Transverse colon (tissue), 4 donors: ENCODE data around the gene NEK2. TPM values are rescaled to one million over a fixed set of nuclear protein-coding genes. Genes with fewer than 3 reads are reported as not detected.

Source experiments
- DNase-seq: peaks from one replicate; pipeline ENCODE4 v3.0.0-alpha.2; 2019
- H3K27ac ChIP-seq, 4 donors: fragments of 200-600 bp; sonication (generic); 2 replicates each; pipeline ENCODE4 v1.5.1; 2016 to 2018; ENCODE audit warnings: inconsistent platforms in 4 of 4
- H3K27me3 ChIP-seq: fragments of 200-600 bp; sonication (generic); 2 replicates; pipeline ENCODE4 v1.5.1; 2017; ENCODE audit warnings: inconsistent platforms
- H3K36me3 ChIP-seq, 4 donors: fragments of 200-600 bp; sonication (generic); 2 replicates each; pipeline ENCODE4 v1.5.1; 2017 to 2019; ENCODE audit warnings: inconsistent platforms in 4 of 4
- H3K4me1 ChIP-seq, 4 donors: fragments of 200-600 bp; sonication (generic); 2 replicates each; pipeline ENCODE4 v1.5.1; 2017 to 2020; ENCODE audit warnings: inconsistent platforms in 4 of 4
- H3K4me3 ChIP-seq, 4 donors: fragments of 200-600 bp; sonication (generic); 1 replicate in 1 of 4; 2 replicates in 3 of 4; pipeline versions ENCODE4 v1.5.1 to v1.6.1; 2017 to 2019; ENCODE audit warnings: inconsistent platforms in 4 of 4
- H3K9me3 ChIP-seq, 2 donors: fragments of 200-600 bp; sonication (generic); 2 replicates each; pipeline ENCODE4 v1.5.1; 2017 to 2019; ENCODE audit warnings: inconsistent platforms in 2 of 2
- CTCF ChIP-seq, 5 experiments: fragments of 200-600 bp in 3 of 5; fragments of 450-650 bp in 2 of 5; sonication (generic) in 3 of 5; IDR thresholded peaks; 1 replicate in 2 of 5; 2 replicates in 3 of 5; pipeline ENCODE4 v1.5.1; 2016 to 2017; ENCODE audit warnings: antibody characterized with exemption in 5 of 5, inconsistent platforms in 3 of 5, mild to moderate bottlenecking in 2 of 5, moderate library complexity in 1 of 5
- EP300 ChIP-seq: sonication (generic); formaldehyde crosslinking; IDR thresholded peaks from one replicate; pipeline ENCODE4 v1.6.1; 2017; ENCODE audit warnings: antibody characterized with exemption, low read depth
- POLR2A ChIP-seq: fragments of 450-650 bp; IDR thresholded peaks from one replicate; pipeline ENCODE4 v1.6.1; 2016; ENCODE audit warnings: antibody characterized with exemption, mild to moderate bottlenecking, moderate library complexity
- POLR2AphosphoS5 ChIP-seq, 3 donors: sonication (generic); formaldehyde crosslinking; IDR thresholded peaks; one replicate each; pipeline ENCODE4 v1.6.1; 2016; ENCODE audit warnings: antibody characterized with exemption in 3 of 3
- WGBS, 2 donors: methylation state at CpG; one replicate each; pipeline ENCODE4 v1.1.5; 2018; ENCODE audit warnings: low coverage in 1 of 2; 5-methylcytosine and 5-hydroxymethylcytosine counted together
- in situ Hi-C, 4 donors: fragments of 200-750 bp; cut with MboI; loops; one replicate each; pipeline versions ENCODE4 v1.15.0 to v1.15.1; 2017; ENCODE audit warnings: low sequenced_read_pairs in 3 of 4, low pct_ligation_motif_present in 1 of 4, low pct_unique_long_range_greater_than_20kb in 1 of 4
- intact Hi-C: fragments of 100-400 bp; cut with DNase I; formaldehyde crosslinking; loops from one replicate; pipeline ENCODE4 v1.15.1; 2023; ENCODE audit warnings: low total_unique reads
- total RNA-seq, 4 donors: library from RNA; depleted of rRNA; stranded (reverse); fragments of >200 nt; gene quantifications; one replicate each; pipeline ENCODE4 v1.1.0, GENCODE V29; 2016

Gene NEK2
- total RNA-seq, 4 donors from 2014 or later = 1.7 to 4.9 (median 2.1) TPM

DNA sequence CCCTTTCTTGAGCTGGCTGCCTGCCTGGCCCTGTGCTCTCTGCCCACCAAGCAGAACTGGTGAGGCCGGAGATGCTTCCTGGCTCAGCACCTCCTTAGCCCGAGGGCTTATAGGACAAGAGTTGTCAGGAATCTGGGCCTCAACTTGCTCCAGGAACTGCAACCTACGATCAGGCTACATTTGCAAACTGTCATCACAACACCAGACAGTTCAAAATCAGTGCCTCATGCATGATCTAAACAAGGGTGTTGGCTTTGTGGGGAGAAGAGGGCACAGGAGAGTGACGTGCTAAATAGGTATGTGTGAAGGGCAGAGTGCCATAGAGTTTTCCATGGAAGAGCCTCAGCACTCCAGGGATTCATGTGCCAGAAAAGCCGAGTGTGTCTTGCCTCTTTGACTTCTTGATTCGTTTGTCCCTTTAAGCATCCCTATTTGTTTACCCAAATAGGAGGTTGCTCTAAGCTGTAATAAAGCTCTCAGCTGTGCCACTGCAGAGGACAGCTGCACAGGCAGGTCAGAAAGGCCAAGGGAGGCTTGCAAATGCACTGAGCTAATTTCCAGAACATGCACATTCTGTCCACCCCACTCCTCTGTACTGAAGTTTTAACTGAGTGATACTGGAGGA is 30.2 kb upstream of the NEK2 start:
- Histone ChIP-seq H3K27me3 (no peaks in the 10 kb centered on the region), H3K9me3 (no peaks in the 10 kb centered on the region), H3K4me3 (no peak overlapping the region), H3K36me3 (no peaks in the 10 kb centered on the region), H3K4me1 (no peaks in the 10 kb centered on the region), H3K27ac (no peak overlapping the region)
- intact Hi-C loops = no loop called here
- no peak for DNase-seq
- in situ Hi-C loops = loop anchor here in 1 of 4 donors (25.0 kb wide), 1 partner anchor 257 kb away; no protein-coding TSS in a partner anchor
- 58 to 72% methylated on average over 3 to 6 of the region's 6 CpGs for WGBS, 2 donors
- TF ChIP-seq POLR2A (no peak), POLR2AphosphoS5 (IDR thresholded peaks at IDR 0.05) (no peak), EP300 (no peak), CTCF (IDR thresholded peaks at IDR 0.05) (no peak)

- intact Hi-C loops = no loop called here
- no peak for DNase-seq
- no peaks in the 10 kb centered on the region for H3K27me3 ChIP-seq
- H3K4me1 ChIP-seq = no peaks in the 10 kb centered on the region
- H3K36me3 ChIP-seq = no peaks in the 10 kb centered on the region
- H3K27ac ChIP-seq = no peak overlapping the region
- TF ChIP-seq POLR2A (no peak), POLR2AphosphoS5 (IDR thresholded peaks at IDR 0.05) (no peak), EP300 (no peak), CTCF (IDR thresholded peaks at IDR 0.05) (no peak)
- in situ Hi-C loops = loop anchor here in 1 of 4 donors (25.0 kb wide), 1 partner anchor 258 kb away; no protein-coding TSS in a partner anchor
- H3K4me3 ChIP-seq = no peak overlapping the region
- 94 to 100% methylated on average over 2 to 3 of the region's 3 CpGs for WGBS, 2 donors
- H3K9me3 ChIP-seq = no peaks in the 10 kb centered on the region
Measured at GRCh38 chr1:211704543-211704942, 29.1 kb upstream of the NEK2 start.

- Histone ChIP-seq H3K27me3 (no peaks in the 10 kb centered on the region), H3K4me1 (no peaks in the 10 kb centered on the region), H3K9me3 (no peaks in the 10 kb centered on the region), H3K36me3 (no peaks in the 10 kb centered on the region), H3K4me3 (no peak overlapping the region), H3K27ac (no peak overlapping the region)
- DNase-seq = no peak
- TF ChIP-seq CTCF (IDR thresholded peaks at IDR 0.05) = no peak
- no peak for TF ChIP-seq EP300
- no peak for TF ChIP-seq POLR2AphosphoS5 (IDR thresholded peaks at IDR 0.05)
- no peak for TF ChIP-seq POLR2A
- 62 to 82% methylated on average over 7 to 11 of the region's 11 CpGs for WGBS, 2 donors
- intact Hi-C loops = no loop called here
- in situ Hi-C loops = loop anchor here in 1 of 4 donors (25.0 kb wide), 1 partner anchor 258 kb away; no protein-coding TSS in a partner anchor
Measured at GRCh38 chr1:211703812-211704537, 28.6 kb upstream of the NEK2 start.

GRCh38 chr1:211701733-211702132 is 26.3 kb upstream of the NEK2 start:
- Histone ChIP-seq H3K36me3 (no peaks in the 10 kb centered on the region), H3K9me3 (no peaks in the 10 kb centered on the region), H3K27ac (no peak overlapping the region), H3K4me1 (peaks cover 0 to 8% (median 3%) of the 10 kb centered on the region in 4 donors), H3K4me3 (no peak overlapping the region), H3K27me3 (no peaks in the 10 kb centered on the region)
- intact Hi-C loops (no loop called here), in situ Hi-C loops (loop anchor here in 1 of 4 donors (25.0 kb wide), 1 partner anchor 261 kb away; no protein-coding TSS in a partner anchor)
- WGBS, 2 donors = 93 to 94% methylated on average over 5 to 6 of the region's 6 CpGs
- DNase-seq = no peak
- TF ChIP-seq POLR2A (no peak), CTCF (IDR thresholded peaks at IDR 0.05) (no peak), EP300 (no peak), POLR2AphosphoS5 (IDR thresholded peaks at IDR 0.05) (no peak)
